K562 (cell line): Measurements from ENCODE around the gene XAB2. TPM values are rescaled to one million over a fixed set of nuclear protein-coding genes. Genes with fewer than 3 reads are reported as not detected.
A peak's percentile ranks its signal among the peaks of the same experiment; 100 is the strongest.

Experiments used
- BRF1 ChIP-seq: IDR thresholded peaks from 3 replicates; pipeline ENCODE4 v1.6.1; 2011; ENCODE audit warnings: borderline replicate concordance, mild to moderate bottlenecking; ENCODE audit not compliant: insufficient read length; ENCODE audit errors: extremely low read depth
- BRF2 ChIP-seq: IDR thresholded peaks from 3 replicates; pipeline ENCODE4 v1.6.1; 2011; ENCODE audit warnings: borderline replicate concordance, mild to moderate bottlenecking; ENCODE audit not compliant: insufficient read length, insufficient read depth
- FOXM1 ChIP-seq, 2 experiments: fragments of 450-650 bp in 1 of 2; sonication (generic) in 1 of 2; formaldehyde crosslinking in 1 of 2; IDR thresholded peaks; 2 replicates each; pipeline versions ENCODE4 v1.6.1 to v1.9.0; 2017 to 2022; ENCODE audit warnings: low read depth in 2 of 2, mild to moderate bottlenecking in 2 of 2, missing genetic modification reagents in 1 of 2, moderate library complexity in 1 of 2
- JUND ChIP-seq, 2 experiments: IDR thresholded peaks; 2 replicates in 1 of 2; 3 replicates in 1 of 2; pipeline ENCODE4 v1.6.1; 2011; ENCODE audit warnings: borderline replicate concordance in 2 of 2, low read depth in 2 of 2, low read length in 2 of 2, improper control_type of control experiment in 1 of 2, missing biosample characterization in 1 of 2, missing genetic modification characterization in 1 of 2, missing genetic modification reagents in 1 of 2
- L3MBTL2 ChIP-seq: fragments of 450-650 bp; IDR thresholded peaks from 2 replicates; pipeline ENCODE4 v1.6.1; 2016; ENCODE audit warnings: mild to moderate bottlenecking, moderate library complexity
- POLR2G ChIP-seq: fragments of 200-400 bp; formaldehyde crosslinking; IDR thresholded peaks from 2 replicates; pipeline ENCODE4 v1.6.1; 2017; ENCODE audit warnings: low read depth, mild to moderate bottlenecking, antibody characterized with exemption, low read length, moderate library complexity
- PREB ChIP-seq: sonication (generic); formaldehyde crosslinking; IDR thresholded peaks from 2 replicates; pipeline ENCODE4 v1.8.1; 2023; ENCODE audit warnings: mild to moderate bottlenecking, missing genetic modification reagents
- RAD21 ChIP-seq, 2 experiments: fragments of 250-450 bp in 1 of 2; fragments of 450-650 bp in 1 of 2; sonication (Bioruptor Pico) in 1 of 2; formaldehyde crosslinking in 1 of 2; IDR thresholded peaks in 1 of 2; conservative IDR thresholded peaks in 1 of 2; 2 replicates each; pipeline versions ENCODE4 v1.4.0 to v1.8.0; 2020 to 2022; ENCODE audit warnings: mild to moderate bottlenecking in 2 of 2, moderate library complexity in 1 of 2
- RFX1 ChIP-seq: fragments of 450-650 bp; IDR thresholded peaks from 2 replicates; pipeline ENCODE4 v1.6.1; 2016; ENCODE audit warnings: mild to moderate bottlenecking, moderate library complexity
- TFAP4 ChIP-seq: sonication (generic); formaldehyde crosslinking; IDR thresholded peaks from 2 replicates; pipeline ENCODE4 v1.8.0; 2022; ENCODE audit warnings: missing genetic modification reagents, mild to moderate bottlenecking, moderate library complexity, borderline replicate concordance
- U2AF1 ChIP-seq: fragments of 200-400 bp; formaldehyde crosslinking; optimal IDR thresholded peaks from 2 replicates; pipeline ENCODE3; 2017; ENCODE audit warnings: mild to moderate bottlenecking, low read depth, low read length, moderate library complexity
- ZNF12 ChIP-seq: sonication (generic); formaldehyde crosslinking; IDR thresholded peaks from 2 replicates; pipeline ENCODE4 v1.4.0; 2020; ENCODE audit warnings: mild to moderate bottlenecking, missing genetic modification reagents
- polyA plus RNA-seq, 8 experiments: library from polyadenylated mRNA; depleted of rRNA in 4 of 8; stranded (reverse) in 5 of 8; unstranded in 3 of 8; fragments of >200 nt; fragmentation: Nextera tagmentation in 2 of 8; fragmentation: Illumina TruSeq in 1 of 8; extraction: Ambion mirVana in 2 of 8; extraction: Trizol in 1 of 8; gene quantifications; 2 replicates each; pipeline versions ENCODE4 v1.2.1 to v1.2.3, GENCODE V29; 2011 to 2014; ENCODE audit warnings: inconsistent platforms in 1 of 8, missing spikeins in 1 of 8
- total RNA-seq, 7 experiments: library from RNA; depleted of rRNA in 6 of 7; stranded (reverse); fragments of >200 nt in 6 of 7; fragmentation: Illumina TruSeq in 2 of 7; extraction: Trizol in 2 of 7; gene quantifications; 2 replicates each; pipeline versions ENCODE4 v1.2.1 to v1.2.3, GENCODE V29; 2011 to 2021; ENCODE audit warnings: low replicate concordance in 1 of 7
- TF ChIP-seq, protein P1 (sequence below), 2 experiments: fragments of 450-650 bp; IDR thresholded peaks; 2 replicates each; pipeline ENCODE4 v1.6.1; 2016
- TF ChIP-seq, protein P2 (sequence below): sonication (generic); formaldehyde crosslinking; IDR thresholded peaks from 2 replicates; pipeline ENCODE4 v1.4.0; 2020; ENCODE audit warnings: mild to moderate bottlenecking, missing genetic modification reagents
- TF ChIP-seq, protein P3 (sequence below), 2 experiments: IDR thresholded peaks; 2 replicates each; pipeline ENCODE4 v1.6.1; 2012; ENCODE audit warnings: improper control_type of control experiment in 2 of 2, low read depth in 2 of 2, low read length in 2 of 2, borderline replicate concordance in 1 of 2

The XAB2 gene
- total and polyA plus RNA-seq, 9 of the 15 experiments (the other 6 are each of a cell fraction or from before 2014, with no cell fraction given) = 0.21 to 58.3 (median 20.0) TPM

GRCh38 chr19:7636691-7637373, 7.5 kb upstream of the XAB2 start, which contains the start of gene STXBP2 (continued):
- 0 out of 2 replicates have a peak, but pooled peaks have one; percentile 3 for TF ChIP-seq JUND (IDR thresholded peaks at IDR 0.05; ENCODE audit: borderline replicate concordance, low read depth, low read length)
- no peak for TF ChIP-seq JUND (tag; IDR thresholded peaks at IDR 0.05; ENCODE audit: borderline replicate concordance, low read depth, low read length)
- TF ChIP-seq BRF2 = no peak
- TF ChIP-seq U2AF1 = no peak
- TF ChIP-seq, protein P1, sequence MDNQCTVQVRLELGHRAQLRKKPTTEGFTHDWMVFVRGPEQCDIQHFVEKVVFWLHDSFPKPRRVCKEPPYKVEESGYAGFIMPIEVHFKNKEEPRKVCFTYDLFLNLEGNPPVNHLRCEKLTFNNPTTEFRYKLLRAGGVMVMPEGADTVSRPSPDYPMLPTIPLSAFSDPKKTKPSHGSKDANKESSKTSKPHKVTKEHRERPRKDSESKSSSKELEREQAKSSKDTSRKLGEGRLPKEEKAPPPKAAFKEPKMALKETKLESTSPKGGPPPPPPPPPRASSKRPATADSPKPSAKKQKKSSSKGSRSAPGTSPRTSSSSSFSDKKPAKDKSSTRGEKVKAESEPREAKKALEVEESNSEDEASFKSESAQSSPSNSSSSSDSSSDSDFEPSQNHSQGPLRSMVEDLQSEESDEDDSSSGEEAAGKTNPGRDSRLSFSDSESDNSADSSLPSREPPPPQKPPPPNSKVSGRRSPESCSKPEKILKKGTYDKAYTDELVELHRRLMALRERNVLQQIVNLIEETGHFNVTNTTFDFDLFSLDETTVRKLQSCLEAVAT (IDR thresholded peaks at IDR 0.05) = peak in 1 of 2 experiments; percentile 92; a peak in 2 of 4 replicates
- peak; percentile 33 for TF ChIP-seq TFAP4
- TF ChIP-seq, protein P2, sequence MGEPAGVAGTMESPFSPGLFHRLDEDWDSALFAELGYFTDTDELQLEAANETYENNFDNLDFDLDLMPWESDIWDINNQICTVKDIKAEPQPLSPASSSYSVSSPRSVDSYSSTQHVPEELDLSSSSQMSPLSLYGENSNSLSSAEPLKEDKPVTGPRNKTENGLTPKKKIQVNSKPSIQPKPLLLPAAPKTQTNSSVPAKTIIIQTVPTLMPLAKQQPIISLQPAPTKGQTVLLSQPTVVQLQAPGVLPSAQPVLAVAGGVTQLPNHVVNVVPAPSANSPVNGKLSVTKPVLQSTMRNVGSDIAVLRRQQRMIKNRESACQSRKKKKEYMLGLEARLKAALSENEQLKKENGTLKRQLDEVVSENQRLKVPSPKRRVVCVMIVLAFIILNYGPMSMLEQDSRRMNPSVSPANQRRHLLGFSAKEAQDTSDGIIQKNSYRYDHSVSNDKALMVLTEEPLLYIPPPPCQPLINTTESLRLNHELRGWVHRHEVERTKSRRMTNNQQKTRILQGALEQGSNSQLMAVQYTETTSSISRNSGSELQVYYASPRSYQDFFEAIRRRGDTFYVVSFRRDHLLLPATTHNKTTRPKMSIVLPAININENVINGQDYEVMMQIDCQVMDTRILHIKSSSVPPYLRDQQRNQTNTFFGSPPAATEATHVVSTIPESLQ (CRISPR knock-in tag) = peak; percentile 59; the same call in 1 of the 2 replicates
- TF ChIP-seq POLR2G = peak; percentile 86
- no peak for TF ChIP-seq PREB (CRISPR knock-in tag)
- TF ChIP-seq, protein P3, sequence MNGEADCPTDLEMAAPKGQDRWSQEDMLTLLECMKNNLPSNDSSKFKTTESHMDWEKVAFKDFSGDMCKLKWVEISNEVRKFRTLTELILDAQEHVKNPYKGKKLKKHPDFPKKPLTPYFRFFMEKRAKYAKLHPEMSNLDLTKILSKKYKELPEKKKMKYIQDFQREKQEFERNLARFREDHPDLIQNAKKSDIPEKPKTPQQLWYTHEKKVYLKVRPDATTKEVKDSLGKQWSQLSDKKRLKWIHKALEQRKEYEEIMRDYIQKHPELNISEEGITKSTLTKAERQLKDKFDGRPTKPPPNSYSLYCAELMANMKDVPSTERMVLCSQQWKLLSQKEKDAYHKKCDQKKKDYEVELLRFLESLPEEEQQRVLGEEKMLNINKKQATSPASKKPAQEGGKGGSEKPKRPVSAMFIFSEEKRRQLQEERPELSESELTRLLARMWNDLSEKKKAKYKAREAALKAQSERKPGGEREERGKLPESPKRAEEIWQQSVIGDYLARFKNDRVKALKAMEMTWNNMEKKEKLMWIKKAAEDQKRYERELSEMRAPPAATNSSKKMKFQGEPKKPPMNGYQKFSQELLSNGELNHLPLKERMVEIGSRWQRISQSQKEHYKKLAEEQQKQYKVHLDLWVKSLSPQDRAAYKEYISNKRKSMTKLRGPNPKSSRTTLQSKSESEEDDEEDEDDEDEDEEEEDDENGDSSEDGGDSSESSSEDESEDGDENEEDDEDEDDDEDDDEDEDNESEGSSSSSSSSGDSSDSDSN (IDR thresholded peaks at IDR 0.05; ENCODE audit: borderline replicate concordance in 1 of 2, low read depth in 2 of 2, low read length in 2 of 2) = 0 out of 4 replicates have a peak, but pooled peaks of 1 of the 2 experiments have one; percentile 42
- no peak for TF ChIP-seq ZNF12 (CRISPR knock-in tag)
- peak; percentile 98 for TF ChIP-seq L3MBTL2
- no peak for TF ChIP-seq RFX1
- TF ChIP-seq RAD21 (CRISPR knock-in tag; conservative IDR thresholded peaks at IDR 0.05 in 1 of 2, IDR thresholded peaks at IDR 0.05 in 1 of 2) = no peak
- TF ChIP-seq FOXM1 (IDR thresholded peaks at IDR 0.05; ENCODE audit: low read depth) = no peak
- peak; percentile 57; the same call in 1 of the 2 replicates for TF ChIP-seq FOXM1 (CRISPR knock-in tag; IDR thresholded peaks at IDR 0.05; ENCODE audit: low read depth)
- TF ChIP-seq BRF1 = no peak
